Panc1 (cell line): Measurements from ENCODE around the gene TNFRSF25. TPM values are rescaled to one million over a fixed set of nuclear protein-coding genes. Genes with fewer than 3 reads are reported as not detected.

ENCODE experiments used
- microRNA-seq: library from miRNA; unstranded; fragments of <30 nt; microRNA quantifications from one replicate; pipeline ENCODE4 v1.1.0, GENCODE V29; 2020; ENCODE audit not compliant: unreplicated experiment
- total RNA-seq: library from RNA; stranded (reverse); gene quantifications from one replicate; pipeline ENCODE4 v1.2.1, GENCODE V29; 2021; ENCODE audit not compliant: unreplicated experiment

Gene TNFRSF25
- total RNA-seq, 1 experiment from 2014 or later: 7.0 TPM

Small RNA genes lying within 50 kb of the gene (microRNA-seq; reads per million reads assigned to microRNA genes)
- gene MIR4252: not detected

Other genes starting within 250 kb of the TNFRSF25 start
- gene ICMT, start 230.2 kb downstream of the TNFRSF25 start, total RNA-seq: 81.0 TPM
- gene HES3, start 222.0 kb downstream of the TNFRSF25 start, total RNA-seq: not detected
- gene GPR153, start 205.1 kb downstream of the TNFRSF25 start, total RNA-seq: 5.5 TPM
- gene ACOT7, start 72.4 kb downstream of the TNFRSF25 start, total RNA-seq: 120 TPM
- gene HES2, start 46.3 kb downstream of the TNFRSF25 start, total RNA-seq: 11.1 TPM
- gene ESPN, start 41.4 kb downstream of the TNFRSF25 start, total RNA-seq: 8.5 TPM
- 6.8 TPM for gene PLEKHG5, start 25.5 kb upstream of the TNFRSF25 start, total RNA-seq
- gene NOL9, start 88.3 kb upstream of the TNFRSF25 start, total RNA-seq: 46.4 TPM
- not detected for gene TAS1R1, start 89.1 kb upstream of the TNFRSF25 start, total RNA-seq
- gene ZBTB48, start 113.8 kb upstream of the TNFRSF25 start, total RNA-seq: 40.7 TPM
- gene KLHL21, start 136.7 kb upstream of the TNFRSF25 start, total RNA-seq: 35.9 TPM
- 41.8 TPM for gene PHF13, start 147.6 kb upstream of the TNFRSF25 start, total RNA-seq
- 24.9 TPM for gene THAP3, start 158.7 kb upstream of the TNFRSF25 start, total RNA-seq
- 93.6 TPM for gene DNAJC11, start 235.6 kb upstream of the TNFRSF25 start, total RNA-seq